Body of pancreas (tissue), 4 donors: ENCODE data around the gene ZFAND2A. TPM values are rescaled to one million over a fixed set of nuclear protein-coding genes. Genes with fewer than 3 reads are reported as not detected.

Experiments
- ATAC-seq: fragments of 150-250 bp; one replicate; pipeline ENCODE4 v1.9.1; 2016
- DNase-seq, 4 donors: peaks; one replicate each; pipeline ENCODE4 v3.0.0-alpha.2; 2019
- H3K27ac ChIP-seq, 4 donors: fragments of 200-600 bp; sonication (generic); 1 replicate in 3 of 4; 2 replicates in 1 of 4; pipeline versions ENCODE4 v1.5.1 to v1.6.1; 2016 to 2019; ENCODE audit warnings: mild to moderate bottlenecking in 1 of 4, mixed read lengths in 1 of 4, moderate library complexity in 1 of 4
- H3K27me3 ChIP-seq, 2 donors: fragments of 200-600 bp; sonication (generic); one replicate each; pipeline ENCODE4 v1.6.0; 2016; ENCODE audit warnings: mild to moderate bottlenecking in 1 of 2
- H3K36me3 ChIP-seq, 2 donors: fragments of 200-600 bp; sonication (generic); replicated peaks in 1 of 2; 2 replicates each; pipeline ENCODE4 v1.5.1; 2016; ENCODE audit warnings: low read depth in 2 of 2; ENCODE audit not compliant: insufficient read depth in 1 of 2
- H3K4me1 ChIP-seq: fragments of 200-600 bp; sonication (generic); one replicate; pipeline ENCODE4 v1.6.0; 2016
- H3K4me3 ChIP-seq, 2 donors: fragments of 200-600 bp; sonication (generic); 1 replicate in 1 of 2; 2 replicates in 1 of 2; pipeline ENCODE4 v1.5.1; 2016 to 2019
- H3K9me3 ChIP-seq, 3 donors: fragments of 200-600 bp; sonication (generic); 1 replicate in 2 of 3; 2 replicates in 1 of 3; pipeline ENCODE4 v1.5.1; 2016
- CTCF ChIP-seq, 7 experiments: fragments of 450-650 bp in 4 of 7; fragments of 200-600 bp in 3 of 7; sonication (generic) in 3 of 7; IDR thresholded peaks; one replicate each; pipeline ENCODE4 v1.5.1; 2016 to 2019; ENCODE audit warnings: antibody characterized with exemption in 7 of 7
- POLR2A ChIP-seq, 3 donors: fragments of 450-650 bp; IDR thresholded peaks; one replicate each; pipeline ENCODE4 v1.6.1; 2016; ENCODE audit warnings: antibody characterized with exemption in 3 of 3, mild to moderate bottlenecking in 2 of 3
- WGBS, 2 donors: methylation state at CpG; one replicate each; pipeline ENCODE4 v1.1.5; 2017; 5-methylcytosine and 5-hydroxymethylcytosine counted together
- intact Hi-C: fragments of 100-400 bp; cut with DNase I; formaldehyde crosslinking; loops from one replicate; pipeline ENCODE4 v1.15.1; 2023
- total RNA-seq, 2 donors: library from RNA; depleted of rRNA; stranded (reverse); fragments of >200 nt; gene quantifications; one replicate each; pipeline ENCODE4 v1.1.0, GENCODE V29; 2016

The ZFAND2A gene
- total RNA-seq, 2 donors from 2014 or later: 15.6 to 17.8 TPM

- Histone ChIP-seq H3K27me3 (no peaks in the 10 kb centered on the region), H3K9me3 (no peaks in the 10 kb centered on the region), H3K27ac (no peak overlapping the region), H3K4me3 (no peak overlapping the region), H3K36me3 (no peaks in the 10 kb centered on the region), H3K4me1 (peaks cover 7% of the 10 kb centered on the region)
- ATAC-seq (peak; percentile 91), DNase-seq (peak; percentile 83 to 90 (median 86))
- 17 to 25% methylated on average over 17 to 44 of the region's 44 CpGs for WGBS, 2 donors
- intact Hi-C loops: loop anchor here (10.0 kb wide), 1 partner anchor 181 kb away; no protein-coding TSS in a partner anchor
- TF ChIP-seq POLR2A (IDR thresholded peaks at IDR 0.05) (peak in 1 of 3 donors; percentile 8), CTCF (IDR thresholded peaks at IDR 0.05) (peak; percentile 79 to 95 (median 90))
Observed at GRCh38 chr7:1175967-1176851, 16.2 kb upstream of the ZFAND2A start.

- Histone ChIP-seq H3K4me3 (no peak overlapping the region), H3K27me3 (no peaks in the 10 kb centered on the region), H3K27ac (no peak overlapping the region), H3K4me1 (peaks cover 7% of the 10 kb centered on the region), H3K36me3 (no peaks in the 10 kb centered on the region), H3K9me3 (no peaks in the 10 kb centered on the region)
- no peak for DNase-seq
- intact Hi-C loops: loop anchor here (10.0 kb wide), 1 partner anchor 181 kb away; no protein-coding TSS in a partner anchor
- no peak for TF ChIP-seq CTCF (IDR thresholded peaks at IDR 0.05)
- TF ChIP-seq POLR2A (IDR thresholded peaks at IDR 0.05): no peak
- 79 to 91% methylated on average over 3 to 15 of the region's 15 CpGs for WGBS, 2 donors
- ATAC-seq: no peak
Observed at GRCh38 chr7:1175597-1175966, 15.6 kb upstream of the ZFAND2A start.

DNA sequence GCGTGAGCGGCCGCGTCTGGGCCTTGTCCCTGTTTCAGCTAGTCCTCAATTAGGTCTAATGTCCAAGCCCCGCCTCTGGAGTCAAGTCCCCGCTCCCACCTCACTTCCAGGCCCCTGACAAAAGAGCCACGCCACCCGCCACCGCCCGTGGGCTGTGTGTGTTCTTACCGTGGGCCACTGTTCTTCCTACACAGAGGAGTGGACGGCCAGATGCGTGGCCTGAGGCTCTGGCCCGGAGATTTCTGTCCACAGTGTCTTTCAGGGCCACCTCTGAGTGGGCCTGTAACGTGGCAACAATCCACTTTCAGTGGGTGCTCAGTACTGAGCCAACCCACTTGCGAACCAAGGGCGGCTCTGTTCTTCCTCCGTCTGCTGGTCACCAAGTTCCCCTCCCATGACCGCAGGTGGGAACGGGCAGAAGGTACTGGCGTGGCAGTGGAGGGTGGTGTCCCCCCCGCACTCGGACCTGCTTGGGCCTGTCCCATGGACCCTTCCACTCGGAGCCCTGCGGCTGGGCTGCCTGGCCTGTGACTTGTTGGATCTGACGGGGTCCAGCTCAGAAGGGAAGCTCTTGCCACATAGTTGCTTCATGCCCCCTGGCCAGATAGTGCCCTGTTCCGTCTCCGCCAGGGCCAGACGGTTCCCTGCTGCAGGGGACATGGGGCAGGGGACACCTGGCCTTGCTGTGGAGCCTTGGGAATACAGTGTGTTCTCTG lies 15.0 kb upstream of the ZFAND2A start:
- WGBS, 2 donors: 96 to 99% methylated on average over 13 to 29 of the region's 29 CpGs
- intact Hi-C loops: loop anchor here (10.0 kb wide), 1 partner anchor 180 kb away; no protein-coding TSS in a partner anchor

DNA sequence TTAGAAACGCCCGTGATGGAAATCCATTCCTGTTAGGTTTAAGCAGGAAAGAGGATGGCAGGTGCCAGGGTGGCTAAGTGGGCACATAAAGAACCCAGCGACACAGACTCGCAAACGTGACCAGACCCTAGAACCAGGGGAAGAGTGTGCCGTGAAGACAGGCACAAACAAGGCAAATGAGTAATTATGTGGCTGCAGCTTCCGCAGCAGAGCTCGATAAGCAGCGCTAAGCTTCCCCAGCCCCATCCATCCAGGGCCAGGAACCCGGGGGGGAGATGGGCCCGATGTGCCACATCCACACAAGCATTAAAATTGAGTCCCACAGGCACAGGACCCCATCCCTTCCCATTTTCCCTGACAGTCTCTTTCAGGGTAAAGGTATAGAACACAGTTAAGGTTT lies 14.0 kb upstream of the ZFAND2A start:
- intact Hi-C loops: loop anchor here (10.0 kb wide), 1 partner anchor 179 kb away; no protein-coding TSS in a partner anchor
- 73 to 86% methylated on average over 11 of the region's 11 CpGs for WGBS, 2 donors
- TF ChIP-seq POLR2A (IDR thresholded peaks at IDR 0.05) (no peak), CTCF (IDR thresholded peaks at IDR 0.05) (no peak)

More for the DNA sequence above, 15.0 kb upstream of the ZFAND2A start:
- Histone ChIP-seq H3K27me3 (no peaks in the 10 kb centered on the region), H3K36me3 (no peaks in the 10 kb centered on the region), H3K4me1 (peaks cover 8% of the 10 kb centered on the region), H3K4me3 (no peak overlapping the region), H3K9me3 (no peaks in the 10 kb centered on the region), H3K27ac (no peak overlapping the region)
- no peak for DNase-seq
- TF ChIP-seq POLR2A (IDR thresholded peaks at IDR 0.05) (no peak), CTCF (IDR thresholded peaks at IDR 0.05) (no peak)
- ATAC-seq: no peak

More for the DNA sequence above, 14.0 kb upstream of the ZFAND2A start:
- no peaks in the 10 kb centered on the region for H3K9me3 ChIP-seq
- DNase-seq (no peak), ATAC-seq (no peak)
- H3K27me3 ChIP-seq: no peaks in the 10 kb centered on the region
- H3K4me1 ChIP-seq: peaks cover 14% of the 10 kb centered on the region
- no peaks in the 10 kb centered on the region for H3K36me3 ChIP-seq
- no peak overlapping the region for H3K27ac ChIP-seq
- no peak overlapping the region for H3K4me3 ChIP-seq
